ENCODE data around the gene C1orf232. TPM values are rescaled to one million over a fixed set of nuclear protein-coding genes. Genes with fewer than 3 reads are reported as not detected.

The C1orf232 gene
- total and polyA plus RNA-seq, 9 of the 15 experiments (the other 6 are each of a cell fraction or from before 2014, with no cell fraction given), result not detected

DNA sequence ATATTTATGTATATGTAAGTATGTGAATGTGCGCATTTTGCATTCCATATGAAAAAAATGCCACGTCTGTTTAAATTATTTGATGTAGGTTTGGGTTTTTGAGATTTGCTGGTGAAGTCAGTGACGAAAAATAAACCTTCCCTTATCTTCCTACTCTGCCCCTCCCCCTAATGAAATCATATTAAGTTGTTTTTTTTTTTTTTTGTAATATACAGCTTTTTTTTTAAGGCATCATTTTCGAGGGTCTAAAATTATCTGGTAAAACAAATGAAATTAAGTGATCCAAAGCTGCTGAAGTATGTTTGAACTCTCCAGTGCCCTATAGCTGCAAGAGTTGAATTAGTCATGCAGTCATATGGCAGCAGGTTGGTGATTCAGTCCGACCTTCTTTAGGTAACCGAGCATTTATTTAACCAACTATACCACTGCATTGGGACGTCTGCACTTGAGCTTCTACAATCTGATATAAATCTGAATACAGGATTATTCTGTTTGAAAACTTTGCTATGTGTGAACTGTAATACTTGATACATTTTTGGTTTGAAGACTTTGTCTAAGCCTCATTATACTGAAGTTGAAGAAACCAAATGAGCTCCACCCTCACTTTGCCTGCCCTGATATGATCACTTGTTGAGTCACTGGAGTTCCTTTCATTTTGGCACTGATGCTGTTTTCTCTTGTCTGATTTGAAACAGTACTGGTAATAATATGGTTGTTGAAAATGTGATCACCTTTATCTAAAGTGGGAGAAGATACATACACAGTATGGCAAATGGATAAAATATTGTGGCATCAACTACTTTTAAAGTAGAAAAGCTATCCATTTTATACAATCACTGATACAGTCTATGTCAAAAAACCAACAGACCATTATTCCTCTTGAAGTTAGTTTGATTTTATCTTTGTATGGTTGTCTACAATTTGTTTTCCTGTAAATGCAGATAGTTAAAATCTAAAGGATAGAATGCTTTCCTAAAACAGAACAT is 45.5 kb downstream of the C1orf232 start (continued):
- TF ChIP-seq RBM14 (IDR thresholded peaks at IDR 0.05; ENCODE audit: borderline replicate concordance, insufficient read depth, low read depth, low read length) (no peak), LARP7 (IDR thresholded peaks at IDR 0.05) (no peak), MEF2A (IDR thresholded peaks at IDR 0.05; ENCODE audit: control insufficient read depth, low read depth, low read length) (no peak), RAD21 (CRISPR knock-in tag; conservative IDR thresholded peaks at IDR 0.05 in 1 of 2, IDR thresholded peaks at IDR 0.05 in 1 of 2) (no peak), RBFOX2 (IDR thresholded peaks at IDR 0.05; ENCODE audit: low read depth, low read length) (peak; percentile 49; the same call in 1 of the 2 replicates), TAF15 (IDR thresholded peaks at IDR 0.05; ENCODE audit: low read depth, low read length) (no peak), STAT5A (IDR thresholded peaks at IDR 0.05; ENCODE audit: borderline replicate concordance, low read length) (peak; percentile 54; the same call in 1 of the 2 replicates), CXXC5 (CRISPR knock-in tag; IDR thresholded peaks at IDR 0.05) (no peak; the same call in 1 of the 2 replicates), CTBP1 (IDR thresholded peaks at IDR 0.05; ENCODE audit: borderline replicate concordance) (peak; percentile 73), DPF2 (IDR thresholded peaks at IDR 0.05) (peak; percentile 97), ZNF165 (CRISPR knock-in tag; IDR thresholded peaks at IDR 0.05; ENCODE audit: borderline replicate concordance) (no peak), RCOR1 (IDR thresholded peaks at IDR 0.05; ENCODE audit: borderline replicate concordance in 1 of 2, low read depth in 2 of 2, low read length in 2 of 2) (peak in 1 of 2 experiments; percentile 86; a peak in 2 of 4 replicates), EHMT2 (IDR thresholded peaks at IDR 0.05) (peak; percentile 81), ZZZ3 (IDR thresholded peaks at IDR 0.05) (no peak), HMG20B (CRISPR knock-in tag; IDR thresholded peaks at IDR 0.05) (no peak)
- TF ChIP-seq, protein P1, sequence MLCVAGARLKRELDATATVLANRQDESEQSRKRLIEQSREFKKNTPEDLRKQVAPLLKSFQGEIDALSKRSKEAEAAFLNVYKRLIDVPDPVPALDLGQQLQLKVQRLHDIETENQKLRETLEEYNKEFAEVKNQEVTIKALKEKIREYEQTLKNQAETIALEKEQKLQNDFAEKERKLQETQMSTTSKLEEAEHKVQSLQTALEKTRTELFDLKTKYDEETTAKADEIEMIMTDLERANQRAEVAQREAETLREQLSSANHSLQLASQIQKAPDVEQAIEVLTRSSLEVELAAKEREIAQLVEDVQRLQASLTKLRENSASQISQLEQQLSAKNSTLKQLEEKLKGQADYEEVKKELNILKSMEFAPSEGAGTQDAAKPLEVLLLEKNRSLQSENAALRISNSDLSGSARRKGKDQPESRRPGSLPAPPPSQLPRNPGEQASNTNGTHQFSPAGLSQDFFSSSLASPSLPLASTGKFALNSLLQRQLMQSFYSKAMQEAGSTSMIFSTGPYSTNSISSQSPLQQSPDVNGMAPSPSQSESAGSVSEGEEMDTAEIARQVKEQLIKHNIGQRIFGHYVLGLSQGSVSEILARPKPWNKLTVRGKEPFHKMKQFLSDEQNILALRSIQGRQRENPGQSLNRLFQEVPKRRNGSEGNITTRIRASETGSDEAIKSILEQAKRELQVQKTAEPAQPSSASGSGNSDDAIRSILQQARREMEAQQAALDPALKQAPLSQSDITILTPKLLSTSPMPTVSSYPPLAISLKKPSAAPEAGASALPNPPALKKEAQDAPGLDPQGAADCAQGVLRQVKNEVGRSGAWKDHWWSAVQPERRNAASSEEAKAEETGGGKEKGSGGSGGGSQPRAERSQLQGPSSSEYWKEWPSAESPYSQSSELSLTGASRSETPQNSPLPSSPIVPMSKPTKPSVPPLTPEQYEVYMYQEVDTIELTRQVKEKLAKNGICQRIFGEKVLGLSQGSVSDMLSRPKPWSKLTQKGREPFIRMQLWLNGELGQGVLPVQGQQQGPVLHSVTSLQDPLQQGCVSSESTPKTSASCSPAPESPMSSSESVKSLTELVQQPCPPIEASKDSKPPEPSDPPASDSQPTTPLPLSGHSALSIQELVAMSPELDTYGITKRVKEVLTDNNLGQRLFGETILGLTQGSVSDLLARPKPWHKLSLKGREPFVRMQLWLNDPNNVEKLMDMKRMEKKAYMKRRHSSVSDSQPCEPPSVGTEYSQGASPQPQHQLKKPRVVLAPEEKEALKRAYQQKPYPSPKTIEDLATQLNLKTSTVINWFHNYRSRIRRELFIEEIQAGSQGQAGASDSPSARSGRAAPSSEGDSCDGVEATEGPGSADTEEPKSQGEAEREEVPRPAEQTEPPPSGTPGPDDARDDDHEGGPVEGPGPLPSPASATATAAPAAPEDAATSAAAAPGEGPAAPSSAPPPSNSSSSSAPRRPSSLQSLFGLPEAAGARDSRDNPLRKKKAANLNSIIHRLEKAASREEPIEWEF (CRISPR knock-in tag; IDR thresholded peaks at IDR 0.05), result peak; percentile 82
- TF ChIP-seq, protein P2, sequence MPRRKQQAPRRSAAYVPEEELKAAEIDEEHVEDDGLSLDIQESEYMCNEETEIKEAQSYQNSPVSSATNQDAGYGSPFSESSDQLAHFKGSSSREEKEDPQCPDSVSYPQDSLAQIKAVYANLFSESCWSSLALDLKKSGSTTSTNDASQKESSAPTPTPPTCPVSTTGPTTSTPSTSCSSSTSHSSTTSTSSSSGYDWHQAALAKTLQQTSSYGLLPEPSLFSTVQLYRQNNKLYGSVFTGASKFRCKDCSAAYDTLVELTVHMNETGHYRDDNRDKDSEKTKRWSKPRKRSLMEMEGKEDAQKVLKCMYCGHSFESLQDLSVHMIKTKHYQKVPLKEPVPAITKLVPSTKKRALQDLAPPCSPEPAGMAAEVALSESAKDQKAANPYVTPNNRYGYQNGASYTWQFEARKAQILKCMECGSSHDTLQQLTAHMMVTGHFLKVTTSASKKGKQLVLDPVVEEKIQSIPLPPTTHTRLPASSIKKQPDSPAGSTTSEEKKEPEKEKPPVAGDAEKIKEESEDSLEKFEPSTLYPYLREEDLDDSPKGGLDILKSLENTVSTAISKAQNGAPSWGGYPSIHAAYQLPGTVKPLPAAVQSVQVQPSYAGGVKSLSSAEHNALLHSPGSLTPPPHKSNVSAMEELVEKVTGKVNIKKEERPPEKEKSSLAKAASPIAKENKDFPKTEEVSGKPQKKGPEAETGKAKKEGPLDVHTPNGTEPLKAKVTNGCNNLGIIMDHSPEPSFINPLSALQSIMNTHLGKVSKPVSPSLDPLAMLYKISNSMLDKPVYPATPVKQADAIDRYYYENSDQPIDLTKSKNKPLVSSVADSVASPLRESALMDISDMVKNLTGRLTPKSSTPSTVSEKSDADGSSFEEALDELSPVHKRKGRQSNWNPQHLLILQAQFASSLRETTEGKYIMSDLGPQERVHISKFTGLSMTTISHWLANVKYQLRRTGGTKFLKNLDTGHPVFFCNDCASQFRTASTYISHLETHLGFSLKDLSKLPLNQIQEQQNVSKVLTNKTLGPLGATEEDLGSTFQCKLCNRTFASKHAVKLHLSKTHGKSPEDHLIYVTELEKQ (CRISPR knock-in tag; IDR thresholded peaks at IDR 0.05), result no peak
